ENCODE results near the gene MGAT5B.
"Not testable (repeated sequence)": the region's sequence is repeated elsewhere in the genome, so short reads cannot be mapped to it uniquely, and the experiment has no call there.

Gene MGAT5B

GRCh38 chr17:76956846-76957540 lies 88.8 kb downstream of the MGAT5B start:
- DNase-seq, result no peak

- DNase-seq, result no peak
Measured at GRCh38 chr17:76957678-76958464, 89.7 kb downstream of the MGAT5B start.

GRCh38 chr17:76958974-76959373 lies 90.8 kb downstream of the MGAT5B start:
- no peak for DNase-seq

GRCh38 chr17:76961869-76962268 lies 93.7 kb downstream of the MGAT5B start:
- no peak for DNase-seq

GRCh38 chr17:76962858-76963257 lies 94.7 kb downstream of the MGAT5B start:
- DNase-seq, result no peak

- no peak for DNase-seq
Measured at GRCh38 chr17:76966016-76966415, 97.8 kb downstream of the MGAT5B start.

GRCh38 chr17:76966486-76967181 lies 98.4 kb downstream of the MGAT5B start:
- no peak for DNase-seq

GRCh38 chr17:76967762-76968161 lies 99.6 kb downstream of the MGAT5B start:
- DNase-seq, result no peak

GRCh38 chr17:76968707-76969597 lies 100.7 kb downstream of the MGAT5B start:
- peak; percentile 54 for DNase-seq

GRCh38 chr17:76969598-76970172 lies 101.5 kb downstream of the MGAT5B start:
- DNase-seq, result no peak

- not testable (repeated sequence) for DNase-seq
Measured at GRCh38 chr17:76970228-76970627, 102.0 kb downstream of the MGAT5B start.

- no peak for DNase-seq
Measured at GRCh38 chr17:76972046-76972641, 103.9 kb downstream of the MGAT5B start.

GRCh38 chr17:76973040-76973439 lies 104.8 kb downstream of the MGAT5B start:
- DNase-seq, result no peak

- no peak for DNase-seq
Measured at GRCh38 chr17:76974721-76975120, 106.5 kb downstream of the MGAT5B start.

GRCh38 chr17:76978050-76978449 lies 109.8 kb downstream of the MGAT5B start:
- not testable (repeated sequence) for DNase-seq

- no peak for DNase-seq
Measured at GRCh38 chr17:76981545-76982295, 113.5 kb downstream of the MGAT5B start.

GRCh38 chr17:76982408-76983074 lies 114.3 kb downstream of the MGAT5B start:
- DNase-seq, result no peak

- DNase-seq, result no peak
Measured at GRCh38 chr17:76983075-76983775, 115.0 kb downstream of the MGAT5B start.

- no peak for DNase-seq
Measured at GRCh38 chr17:76986365-76986764, 118.2 kb downstream of the MGAT5B start.

Data from stimulated activated CD4-positive, alpha-beta T cell treated with anti-CD3 and anti-CD28 coated beads, Interleukin-1b, Interleukin-23, amount 100 ng/mL, for 48 hours (primary cell).